ENCODE measurements around the gene PDE1C. TPM values are rescaled to one million over a fixed set of nuclear protein-coding genes. Genes with fewer than 3 reads are reported as not detected.

PDE1C gene
- total RNA-seq, 1 experiment from 2014 or later = 32.4 TPM

DNA sequence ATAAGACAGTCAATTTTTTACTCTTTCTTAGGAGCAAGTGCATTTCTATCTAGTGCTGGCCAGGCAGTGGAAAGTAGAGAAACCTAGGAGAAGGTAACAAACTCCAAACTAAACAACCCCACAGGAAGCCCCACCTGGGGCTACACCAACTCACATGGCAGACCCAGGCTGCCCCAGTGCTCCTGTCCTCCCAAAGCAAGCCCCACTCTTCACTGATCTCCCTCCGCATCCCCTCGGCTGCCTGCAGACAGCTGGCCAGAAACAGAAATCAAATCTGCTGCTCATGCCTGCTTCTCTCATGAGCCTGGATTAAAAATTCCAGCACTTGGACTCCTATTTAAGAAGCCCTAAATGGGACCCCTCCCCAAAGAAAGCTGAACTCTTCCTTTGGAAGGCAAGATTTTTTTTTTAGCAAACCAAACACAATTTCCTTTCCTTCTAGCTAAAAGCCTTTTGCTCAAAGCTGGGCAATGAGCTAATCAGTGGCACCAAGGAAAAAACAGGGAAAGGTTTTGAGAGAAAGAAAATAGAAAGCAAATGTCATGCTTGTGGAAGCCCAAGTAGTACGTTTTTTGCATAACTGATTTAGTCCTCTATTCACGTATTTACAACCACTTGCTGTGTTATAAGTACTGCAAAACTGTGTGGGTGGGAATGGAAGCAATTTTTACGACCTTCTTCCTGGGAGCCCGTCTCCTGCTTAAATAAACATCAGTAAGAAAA is 10.8 kb downstream of the PDE1C start:
- peak; percentile 63 for DNase-seq
- H3K36me3 ChIP-seq = peaks cover 19% of the 10 kb centered on the region
- peak overlapping the region; percentile 7; the same call in 1 of the 2 replicates for H3K4me3 ChIP-seq
- no peaks in the 10 kb centered on the region for H3K9me3 ChIP-seq
- no peaks in the 10 kb centered on the region for H3K27me3 ChIP-seq

GRCh38 chr7:32058002-32058401 is 12.2 kb downstream of the PDE1C start:
- Histone ChIP-seq H3K9me3 (no peaks in the 10 kb centered on the region), H3K36me3 (peaks cover 16% of the 10 kb centered on the region), H3K27me3 (no peaks in the 10 kb centered on the region), H3K4me3 (no peak overlapping the region)
- DNase-seq = no peak

DNA sequence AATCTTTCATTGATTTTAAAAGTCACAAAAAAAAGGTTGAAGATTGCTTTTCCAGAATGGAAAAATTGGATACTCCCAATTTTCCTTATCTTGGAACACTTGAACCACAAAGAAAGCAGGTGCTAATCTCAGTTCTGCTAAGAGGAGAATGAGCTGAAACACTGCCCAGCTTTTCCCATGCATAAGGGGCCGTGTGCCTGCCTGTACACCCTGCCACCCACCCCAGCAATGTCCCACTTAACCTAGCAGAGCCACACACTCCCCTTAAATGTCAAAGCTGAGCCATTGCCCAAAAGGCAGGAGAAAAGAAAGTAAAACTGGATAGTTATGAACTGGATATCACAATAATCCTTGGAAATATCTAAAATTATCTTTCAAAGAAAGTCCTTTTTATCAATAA is 13.4 kb downstream of the PDE1C start:
- no peaks in the 10 kb centered on the region for H3K9me3 ChIP-seq
- H3K27me3 ChIP-seq = no peaks in the 10 kb centered on the region
- H3K36me3 ChIP-seq = peaks cover 19% of the 10 kb centered on the region
- no peak overlapping the region for H3K4me3 ChIP-seq
- DNase-seq = no peak

GRCh38 chr7:32053204-32053603 is 17.0 kb downstream of the PDE1C start:
- Histone ChIP-seq H3K4me3 (no peak overlapping the region), H3K27me3 (no peaks in the 10 kb centered on the region), H3K36me3 (peaks cover 52% of the 10 kb centered on the region), H3K9me3 (no peaks in the 10 kb centered on the region)
- no peak for DNase-seq

- Histone ChIP-seq H3K4me3 (no peak overlapping the region), H3K9me3 (no peaks in the 10 kb centered on the region), H3K27me3 (no peaks in the 10 kb centered on the region), H3K36me3 (peaks cover 62% of the 10 kb centered on the region)
- no peak for DNase-seq
These were observed 19.1 kb downstream of the PDE1C start for GRCh38 chr7:32051128-32051527.

GRCh38 chr7:32049599-32049998 is 20.6 kb downstream of the PDE1C start:
- Histone ChIP-seq H3K27me3 (no peaks in the 10 kb centered on the region), H3K4me3 (no peak overlapping the region), H3K36me3 (peaks cover 62% of the 10 kb centered on the region), H3K9me3 (no peaks in the 10 kb centered on the region)
- no peak for DNase-seq

- no peaks in the 10 kb centered on the region for H3K9me3 ChIP-seq
- no peak for DNase-seq
- H3K27me3 ChIP-seq = no peaks in the 10 kb centered on the region
- H3K36me3 ChIP-seq = peaks cover 64% of the 10 kb centered on the region
- H3K4me3 ChIP-seq = no peak overlapping the region
These were observed 21.2 kb downstream of the PDE1C start for GRCh38 chr7:32048970-32049491.

- Histone ChIP-seq H3K36me3 (peaks cover 60% of the 10 kb centered on the region), H3K4me3 (no peak overlapping the region), H3K27me3 (no peaks in the 10 kb centered on the region), H3K9me3 (no peaks in the 10 kb centered on the region)
- DNase-seq = no peak
These were observed 22.4 kb downstream of the PDE1C start for GRCh38 chr7:32047801-32048200.

DNA sequence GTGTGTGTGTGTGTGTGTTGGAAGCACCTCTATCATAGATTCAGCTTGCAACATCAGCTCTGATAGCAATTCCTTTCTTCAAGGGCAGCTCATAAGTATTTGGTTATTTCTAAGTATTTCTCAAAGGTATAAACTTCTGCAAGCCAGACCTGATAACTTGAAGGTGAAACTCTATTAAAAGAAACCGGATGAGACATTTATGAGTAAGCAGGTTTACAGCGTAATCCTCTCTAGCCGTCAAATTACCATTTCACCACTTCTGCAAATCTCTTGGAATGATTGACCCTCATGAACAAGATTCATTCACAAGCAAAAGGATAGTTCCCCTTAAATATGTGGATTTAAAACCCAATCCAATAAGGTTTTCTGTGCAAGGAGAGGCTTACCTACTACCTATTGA is 23.1 kb downstream of the PDE1C start:
- Histone ChIP-seq H3K9me3 (no peaks in the 10 kb centered on the region), H3K27me3 (no peaks in the 10 kb centered on the region), H3K4me3 (no peak overlapping the region), H3K36me3 (peaks cover 64% of the 10 kb centered on the region)
- no peak for DNase-seq

DNA sequence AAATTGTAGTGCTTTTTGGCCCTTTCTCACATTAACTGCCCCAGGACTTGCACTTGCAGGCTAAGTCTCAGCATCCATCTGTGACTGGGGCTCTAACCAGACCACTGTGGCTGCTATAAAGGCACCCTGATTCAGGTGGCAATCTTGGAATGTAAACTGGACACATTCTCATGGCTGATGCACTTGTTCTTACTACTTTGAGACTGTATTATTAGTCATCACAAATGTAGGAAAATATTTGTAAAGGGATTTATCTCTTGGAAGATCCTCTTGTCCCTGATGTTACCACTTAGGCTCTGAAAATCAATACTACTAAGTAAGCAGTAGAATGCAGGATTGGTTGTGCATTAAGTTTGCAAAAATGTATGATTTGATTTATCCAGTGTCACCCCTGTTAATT is 25.0 kb downstream of the PDE1C start:
- Histone ChIP-seq H3K9me3 (no peaks in the 10 kb centered on the region), H3K36me3 (peaks cover 54% of the 10 kb centered on the region), H3K27me3 (no peaks in the 10 kb centered on the region), H3K4me3 (no peak overlapping the region)
- no peak for DNase-seq

DNA sequence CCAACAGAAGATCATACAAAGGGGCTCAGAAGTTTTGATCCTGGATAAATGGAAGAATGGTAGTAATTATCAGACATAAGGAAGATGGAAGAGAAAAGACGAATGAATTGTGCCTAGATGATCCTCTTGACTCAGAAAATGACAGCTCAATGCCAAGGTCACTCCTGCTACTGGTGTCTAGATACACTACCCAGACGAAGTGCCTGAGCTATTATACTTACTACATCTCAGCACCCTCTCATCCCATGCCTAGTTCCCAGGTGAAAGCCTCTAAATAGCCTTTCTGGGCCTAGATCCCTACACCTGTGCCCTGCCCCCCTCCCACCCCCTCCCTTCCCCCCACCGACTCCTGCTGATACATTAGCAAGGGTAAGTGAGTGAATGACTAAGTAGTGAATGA is 25.5 kb downstream of the PDE1C start:
- DNase-seq = no peak
- no peaks in the 10 kb centered on the region for H3K27me3 ChIP-seq
- no peaks in the 10 kb centered on the region for H3K9me3 ChIP-seq
- H3K36me3 ChIP-seq = peaks cover 49% of the 10 kb centered on the region
- H3K4me3 ChIP-seq = no peak overlapping the region

DNA sequence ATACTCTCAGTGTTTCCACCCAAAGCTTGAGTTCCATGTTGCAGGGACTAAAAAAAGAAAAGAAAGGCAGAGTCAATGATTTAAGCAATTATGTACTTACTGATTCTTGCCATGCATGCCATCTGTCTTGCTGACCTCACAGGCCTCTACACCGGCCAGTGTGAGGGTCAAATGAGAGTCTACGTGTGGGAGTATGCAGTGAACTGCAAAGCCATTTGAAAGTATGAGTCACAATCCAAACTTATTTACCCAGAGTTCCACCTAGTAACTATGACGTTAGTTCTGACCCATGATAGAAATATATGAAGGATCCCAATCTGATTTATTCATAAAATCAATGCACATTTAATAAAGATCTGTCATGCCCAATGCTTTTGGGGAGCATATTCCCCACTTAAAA is 26.5 kb downstream of the PDE1C start:
- peaks cover 47% of the 10 kb centered on the region for H3K36me3 ChIP-seq
- peak; percentile 60 for DNase-seq
- no peaks in the 10 kb centered on the region for H3K27me3 ChIP-seq
- no peak overlapping the region for H3K4me3 ChIP-seq
- H3K9me3 ChIP-seq = no peaks in the 10 kb centered on the region

- H3K4me3 ChIP-seq = no peak overlapping the region
- DNase-seq = no peak
- H3K36me3 ChIP-seq = peaks cover 40% of the 10 kb centered on the region
- H3K27me3 ChIP-seq = no peaks in the 10 kb centered on the region
- no peaks in the 10 kb centered on the region for H3K9me3 ChIP-seq
These were observed 27.3 kb downstream of the PDE1C start for GRCh38 chr7:32042900-32043299.

DNA sequence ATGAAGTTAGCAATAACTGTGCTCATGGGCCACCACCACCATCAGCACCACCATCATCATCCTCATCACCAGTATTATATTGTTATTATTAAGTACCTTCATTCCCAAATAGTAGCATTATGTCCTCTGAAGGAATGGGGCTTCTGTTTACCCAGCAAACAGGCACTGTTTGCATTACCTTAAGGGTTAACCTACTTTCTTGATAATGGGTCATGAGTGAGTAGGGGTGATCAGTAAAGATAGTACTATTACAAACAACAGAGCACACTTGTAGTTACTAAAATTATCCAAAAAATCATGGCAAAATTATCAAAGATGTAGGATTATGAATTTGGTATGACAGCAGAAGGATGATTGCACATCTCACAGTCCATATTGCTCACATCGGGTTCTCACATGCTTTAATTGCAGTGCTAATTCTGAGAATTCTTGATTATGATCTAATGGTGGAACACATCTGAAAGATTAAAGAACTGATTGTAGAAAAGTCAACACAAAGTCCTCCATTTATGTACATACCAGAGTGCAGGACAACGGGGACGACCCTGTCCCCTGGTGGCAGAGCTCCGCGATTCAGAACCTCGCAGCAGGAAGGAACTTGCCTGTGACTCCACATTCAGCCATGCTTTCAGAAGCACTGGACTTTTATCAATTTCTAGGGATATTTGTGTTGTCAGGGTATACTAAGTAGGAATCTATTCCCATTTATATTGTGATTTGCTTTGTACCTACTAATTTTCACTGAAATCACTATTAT is 31.0 kb downstream of the PDE1C start:
- Histone ChIP-seq H3K27me3 (no peaks in the 10 kb centered on the region), H3K4me3 (no peak overlapping the region), H3K9me3 (no peaks in the 10 kb centered on the region), H3K36me3 (peaks cover 26% of the 10 kb centered on the region)
- no peak for DNase-seq

DNA sequence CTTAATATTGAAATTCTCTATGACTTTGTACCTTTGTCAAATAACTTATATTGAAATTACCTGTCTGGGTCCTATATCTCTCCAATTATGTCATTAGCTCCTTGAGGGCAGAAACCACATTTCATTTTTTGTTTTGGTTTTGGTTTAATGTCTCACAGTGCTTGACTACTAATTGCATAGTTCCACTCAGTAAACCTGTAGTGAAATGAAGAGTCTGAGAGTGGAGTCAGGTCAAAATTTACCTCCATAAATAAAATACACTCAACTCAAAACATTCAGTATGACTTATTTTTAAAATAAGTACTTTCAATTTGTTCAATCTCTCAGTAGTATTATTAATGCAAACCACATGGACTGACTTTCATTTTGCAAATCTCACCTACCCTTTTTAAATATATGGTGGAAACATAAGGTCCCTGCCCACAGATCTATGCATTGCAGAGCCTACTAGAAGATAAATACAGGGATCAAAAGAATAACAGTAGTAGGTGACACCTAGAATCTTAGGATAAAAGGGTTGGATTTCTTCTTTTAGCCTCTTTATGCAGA is 32.5 kb downstream of the PDE1C start:
- peaks cover 22% of the 10 kb centered on the region for H3K36me3 ChIP-seq
- DNase-seq = no peak
- H3K27me3 ChIP-seq = no peaks in the 10 kb centered on the region
- no peak overlapping the region for H3K4me3 ChIP-seq
- H3K9me3 ChIP-seq = no peaks in the 10 kb centered on the region

DNA sequence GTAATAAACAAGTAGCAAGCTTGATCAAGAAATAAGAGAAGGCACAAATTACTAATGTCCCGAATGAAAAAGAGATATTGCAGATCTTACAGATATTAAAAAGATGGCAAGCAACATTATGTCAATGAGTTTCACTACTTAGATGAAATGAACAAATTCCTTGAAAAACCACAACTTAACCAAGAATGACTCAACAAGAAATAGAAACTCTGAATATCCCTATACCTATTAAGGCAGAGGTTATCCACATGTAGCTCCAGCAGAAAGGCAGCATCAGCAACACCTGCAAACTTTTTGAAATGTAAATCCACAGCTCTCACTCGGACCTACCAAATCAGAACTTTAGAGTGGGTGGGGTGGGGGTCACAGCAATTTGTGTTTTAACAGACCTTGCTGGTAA is 33.6 kb downstream of the PDE1C start:
- H3K4me3 ChIP-seq = no peak overlapping the region
- no peak for DNase-seq
- H3K36me3 ChIP-seq = peaks cover 15% of the 10 kb centered on the region; the same call in 1 of the 2 replicates
- H3K9me3 ChIP-seq = no peaks in the 10 kb centered on the region
- no peaks in the 10 kb centered on the region for H3K27me3 ChIP-seq

DNA sequence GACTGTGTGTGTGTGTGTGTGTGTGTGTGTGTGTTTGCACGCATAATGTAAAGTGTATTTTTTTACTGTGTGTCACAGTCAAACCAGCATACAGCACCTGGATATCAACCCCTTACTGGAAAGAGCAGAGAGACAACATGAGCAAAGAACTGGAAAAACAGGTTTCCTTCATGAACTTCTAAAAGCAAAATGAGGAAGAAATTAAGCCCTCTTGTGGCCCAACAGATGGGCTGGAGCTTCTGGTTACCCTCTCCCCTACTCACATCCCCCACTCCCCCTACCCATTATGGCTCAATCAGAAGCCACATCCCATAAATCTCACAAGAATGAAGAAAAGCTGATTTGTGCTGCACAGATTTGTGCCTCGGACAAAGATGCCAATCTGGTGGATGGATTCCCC is 36.2 kb downstream of the PDE1C start:
- peaks cover 10% of the 10 kb centered on the region; the same call in 1 of the 2 replicates for H3K36me3 ChIP-seq
- no peaks in the 10 kb centered on the region for H3K27me3 ChIP-seq
- no peaks in the 10 kb centered on the region for H3K9me3 ChIP-seq
- H3K4me3 ChIP-seq = no peak overlapping the region
- DNase-seq = no peak
